KMS-11 (cell line): ENCODE results near the gene ZNF90.
"Not testable (repeated sequence)": the region's sequence is repeated elsewhere in the genome, so short reads cannot be mapped to it uniquely, and the experiment has no call there.

Experiments used
- H2AFZ ChIP-seq: fragments of 200-600 bp; sonication (generic); 2 replicates; pipeline ENCODE4 v1.6.1; 2016; ENCODE audit warnings: antibody characterized with exemption, mixed run types, low read depth
- H3K27ac ChIP-seq: fragments of 200-600 bp; sonication (generic); 2 replicates; pipeline ENCODE4 v1.6.1; 2016; ENCODE audit warnings: mild to moderate bottlenecking, mixed run types
- H3K27me3 ChIP-seq: fragments of 200-600 bp; sonication (generic); 2 replicates; pipeline ENCODE4 v1.6.1; 2017; ENCODE audit warnings: mild to moderate bottlenecking, low read depth, mixed run types, moderate library complexity; ENCODE audit not compliant: insufficient read depth
- H3K36me3 ChIP-seq: fragments of 200-600 bp; sonication (generic); 2 replicates; pipeline ENCODE4 v1.6.1; 2017; ENCODE audit warnings: mild to moderate bottlenecking, mixed run types; ENCODE audit not compliant: insufficient read depth
- H3K4me1 ChIP-seq: fragments of 200-600 bp; sonication (generic); 2 replicates; pipeline ENCODE4 v1.6.1; 2016; ENCODE audit warnings: mild to moderate bottlenecking, low read depth, mixed run types; ENCODE audit not compliant: poor library complexity, severe bottlenecking
- H3K4me2 ChIP-seq: fragments of 200-600 bp; sonication (generic); 2 replicates; pipeline ENCODE4 v1.7.0; 2016; ENCODE audit warnings: mild to moderate bottlenecking, mixed run types
- H3K4me3 ChIP-seq: fragments of 200-600 bp; sonication (generic); IDR thresholded peaks from 2 replicates; pipeline ENCODE4 v1.6.1; 2017; ENCODE audit warnings: low read depth, low read length, mixed read lengths; ENCODE audit not compliant: insufficient read depth
- H3K79me2 ChIP-seq: fragments of 200-600 bp; sonication (generic); 2 replicates; pipeline ENCODE4 v1.6.1; 2016; ENCODE audit warnings: low read depth, mixed run types; ENCODE audit not compliant: insufficient read depth
- H3K9ac ChIP-seq: fragments of 200-600 bp; sonication (generic); 2 replicates; pipeline ENCODE4 v1.6.1; 2016; ENCODE audit warnings: mild to moderate bottlenecking, mixed run types
- H4K20me1 ChIP-seq: fragments of 200-600 bp; sonication (generic); 2 replicates; pipeline ENCODE4 v1.6.1; 2016; ENCODE audit warnings: mild to moderate bottlenecking, mixed run types; ENCODE audit not compliant: insufficient read depth
- CTCF ChIP-seq: fragments of 200-600 bp; sonication (generic); conservative IDR thresholded peaks from 2 replicates; pipeline ENCODE4 v1.6.1; 2017; ENCODE audit warnings: low read depth, mild to moderate bottlenecking, antibody characterized with exemption, low read length, moderate library complexity, mixed read lengths

Gene ZNF90

GRCh38 chr19:20151617-20152145 lies 73.9 kb downstream of the ZNF90 start:
- no peaks in the 10 kb centered on the region for H3K79me2 ChIP-seq
- no peaks in the 10 kb centered on the region for H3K4me1 ChIP-seq
- H3K27me3 ChIP-seq = no peaks in the 10 kb centered on the region
- H3K36me3 ChIP-seq = no peaks in the 10 kb centered on the region
- TF ChIP-seq CTCF = no peak
- no peak overlapping the region for H2AFZ ChIP-seq
- H3K27ac ChIP-seq = no peak overlapping the region
- H4K20me1 ChIP-seq = no peaks in the 10 kb centered on the region
- no peak overlapping the region for H3K4me2 ChIP-seq
- no peak overlapping the region for H3K4me3 ChIP-seq
- no peak overlapping the region for H3K9ac ChIP-seq

GRCh38 chr19:20152506-20152905 lies 74.7 kb downstream of the ZNF90 start:
- H2AFZ ChIP-seq, H3K4me3 ChIP-seq, H3K4me2 ChIP-seq, H3K79me2 ChIP-seq, H3K36me3 ChIP-seq, H4K20me1 ChIP-seq, H3K9ac ChIP-seq, H3K27me3 ChIP-seq, H3K27ac ChIP-seq, H3K4me1 ChIP-seq: not testable (repeated sequence)

GRCh38 chr19:20153281-20153680 lies 75.5 kb downstream of the ZNF90 start:
- H3K27me3 ChIP-seq = no peaks in the 10 kb centered on the region
- no peaks in the 10 kb centered on the region for H3K4me1 ChIP-seq
- no peak overlapping the region for H3K9ac ChIP-seq

GRCh38 chr19:20154636-20155035 lies 76.8 kb downstream of the ZNF90 start:
- TF ChIP-seq CTCF = no peak
- no peak overlapping the region for H3K9ac ChIP-seq

More at GRCh38 chr19:20153281-20153680, 75.5 kb downstream of the ZNF90 start:
- H4K20me1 ChIP-seq = no peaks in the 10 kb centered on the region
- no peak overlapping the region for H2AFZ ChIP-seq
- no peak overlapping the region for H3K4me3 ChIP-seq
- H3K27ac ChIP-seq = no peak overlapping the region
- no peaks in the 10 kb centered on the region for H3K36me3 ChIP-seq
- H3K79me2 ChIP-seq = no peaks in the 10 kb centered on the region
- TF ChIP-seq CTCF = no peak
- H3K4me2 ChIP-seq = no peak overlapping the region

GRCh38 chr19:20162821-20163220 lies 85.0 kb downstream of the ZNF90 start:
- Histone ChIP-seq H3K4me2 (no peak overlapping the region), H3K9ac (no peak overlapping the region), H3K27ac (no peak overlapping the region)

More at GRCh38 chr19:20154636-20155035, 76.8 kb downstream of the ZNF90 start:
- Histone ChIP-seq H3K4me3 (no peak overlapping the region), H3K27me3 (no peaks in the 10 kb centered on the region), H3K4me2 (no peak overlapping the region), H3K4me1 (no peaks in the 10 kb centered on the region), H4K20me1 (no peaks in the 10 kb centered on the region), H3K27ac (no peak overlapping the region), H3K36me3 (no peaks in the 10 kb centered on the region), H2AFZ (no peak overlapping the region), H3K79me2 (no peaks in the 10 kb centered on the region)

More at GRCh38 chr19:20162821-20163220, 85.0 kb downstream of the ZNF90 start:
- no peaks in the 10 kb centered on the region for H3K4me1 ChIP-seq
- no peaks in the 10 kb centered on the region for H3K27me3 ChIP-seq
- no peaks in the 10 kb centered on the region for H3K79me2 ChIP-seq
- no peak overlapping the region for H2AFZ ChIP-seq
- no peaks in the 10 kb centered on the region for H3K36me3 ChIP-seq
- no peak overlapping the region for H3K4me3 ChIP-seq
- no peaks in the 10 kb centered on the region for H4K20me1 ChIP-seq
- no peak for TF ChIP-seq CTCF
